GM12864 (cell line): Measurements from ENCODE around the gene RAPGEF4.

Source experiments
- DNase-seq: peaks from one replicate; pipeline ENCODE4 v3.0.0-alpha.2; 2011; ENCODE audit warnings: low read depth
- H3K4me3 ChIP-seq: 2 replicates; pipeline ENCODE4 v1.5.1; 2011; ENCODE audit warnings: mild to moderate bottlenecking, low read depth, low read length, control low read depth
- CTCF ChIP-seq: IDR thresholded peaks from 2 replicates; pipeline ENCODE4 v1.5.1; 2011; ENCODE audit warnings: low read depth, mild to moderate bottlenecking, moderate library complexity, low read length, control low read depth, inconsistent platforms; ENCODE audit errors: missing control alignments

The RAPGEF4 gene

GRCh38 chr2:172819943-172820342 is 84.3 kb downstream of the RAPGEF4 start:
- TF ChIP-seq CTCF, result no peak
- DNase-seq, result no peak

DNA sequence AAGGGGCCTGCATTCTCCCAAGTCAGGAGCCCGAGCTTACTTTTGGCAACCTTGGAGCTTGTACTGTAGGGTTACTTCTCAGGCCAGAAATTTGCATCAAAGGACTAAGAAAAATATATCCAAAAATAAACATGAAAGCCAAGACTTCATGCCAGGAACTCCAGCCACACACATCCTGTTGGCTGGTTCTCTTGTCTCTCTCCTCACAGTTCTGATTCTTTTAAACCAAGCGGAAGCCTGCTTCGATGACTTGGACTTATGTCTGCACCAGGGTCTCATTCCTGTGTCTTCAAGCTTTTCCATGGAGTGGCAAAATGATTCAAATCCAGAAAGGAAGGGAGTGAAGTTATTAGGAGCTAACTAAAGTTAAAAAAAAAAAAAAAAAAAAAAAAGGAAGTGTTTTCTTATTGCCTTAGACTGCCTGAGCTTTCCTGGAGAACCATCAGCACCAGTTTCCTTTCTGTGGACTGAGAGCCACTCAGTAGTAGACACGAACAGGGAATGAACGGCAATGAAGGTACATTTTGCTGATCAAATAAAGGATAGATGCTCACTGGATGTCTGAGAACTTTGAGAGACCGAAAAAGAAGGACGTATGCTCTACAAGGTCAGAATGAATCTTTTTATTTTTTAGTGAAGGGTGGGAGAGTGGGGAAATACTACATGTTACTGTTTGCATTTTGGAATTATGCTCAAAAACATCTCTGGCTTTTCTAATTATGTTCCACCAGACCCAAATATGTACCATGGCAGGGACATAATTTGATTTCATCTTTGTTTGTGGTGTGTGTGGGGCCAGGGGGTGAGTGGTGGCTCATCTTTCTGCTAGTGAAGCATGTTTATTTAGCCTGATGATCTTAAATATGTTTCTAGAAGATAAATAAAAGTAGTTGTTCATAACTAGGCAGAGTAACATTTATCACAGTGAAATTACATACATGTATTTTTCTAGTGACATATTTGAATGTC is 86.0 kb downstream of the RAPGEF4 start:
- DNase-seq, result no peak
- H3K4me3 ChIP-seq, result no peak overlapping the region
- no peak for TF ChIP-seq CTCF

More at GRCh38 chr2:172819943-172820342, 84.3 kb downstream of the RAPGEF4 start:
- no peak overlapping the region for H3K4me3 ChIP-seq

GRCh38 chr2:172822585-172822984 is 86.9 kb downstream of the RAPGEF4 start:
- no peak for DNase-seq
- TF ChIP-seq CTCF, result no peak
- no peak overlapping the region for H3K4me3 ChIP-seq

DNA sequence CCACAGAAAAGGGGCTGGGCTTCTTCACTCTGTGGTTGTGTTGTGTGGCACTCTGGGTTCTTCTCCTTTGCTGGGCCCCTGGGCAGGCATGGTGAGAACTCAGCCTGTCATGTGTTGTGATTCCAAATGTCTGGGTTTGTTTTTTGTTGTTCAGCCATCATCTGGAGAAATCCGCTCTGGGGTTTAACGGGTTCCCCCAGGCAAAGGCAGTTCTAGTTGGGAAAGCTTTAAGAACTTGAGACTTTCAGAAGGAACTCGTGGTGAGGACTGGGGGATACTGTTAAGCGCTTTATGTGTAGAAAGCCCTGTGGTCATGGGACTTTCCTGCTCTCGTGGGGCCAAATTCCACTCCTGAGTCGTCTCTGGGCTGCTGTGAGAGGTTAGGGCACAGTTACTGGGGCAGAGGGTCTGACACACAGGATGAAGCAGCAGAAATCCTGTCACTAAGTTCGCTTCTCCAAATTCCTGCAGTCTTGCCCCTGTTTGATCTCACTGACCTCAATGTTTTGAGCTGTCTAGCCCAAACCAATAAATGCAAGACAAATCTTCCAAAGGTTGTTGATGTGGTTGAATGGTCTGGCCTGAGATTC is 87.7 kb downstream of the RAPGEF4 start:
- no peak overlapping the region for H3K4me3 ChIP-seq
- DNase-seq, result no peak
- no peak for TF ChIP-seq CTCF

DNA sequence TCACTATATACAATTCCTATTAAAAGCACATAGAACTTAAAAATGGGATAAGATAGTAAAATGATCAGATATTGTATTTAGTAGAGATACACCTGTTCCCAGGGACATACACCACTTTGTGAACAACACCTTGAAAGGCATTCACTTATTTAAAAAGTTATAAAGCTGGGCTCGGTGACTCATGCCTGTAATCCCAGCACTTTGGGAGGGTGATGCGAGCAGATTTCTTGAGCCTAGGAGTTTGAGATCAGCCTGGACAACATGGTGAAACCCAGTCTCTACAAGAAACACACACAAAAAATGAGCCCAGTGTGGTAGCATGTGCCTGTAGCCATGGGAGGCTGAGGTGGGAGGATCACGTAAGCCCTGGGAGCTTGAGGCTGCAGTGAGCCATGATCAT is 90.9 kb downstream of the RAPGEF4 start:
- H3K4me3 ChIP-seq, result no peak overlapping the region
- no peak for DNase-seq
- no peak for TF ChIP-seq CTCF

DNA sequence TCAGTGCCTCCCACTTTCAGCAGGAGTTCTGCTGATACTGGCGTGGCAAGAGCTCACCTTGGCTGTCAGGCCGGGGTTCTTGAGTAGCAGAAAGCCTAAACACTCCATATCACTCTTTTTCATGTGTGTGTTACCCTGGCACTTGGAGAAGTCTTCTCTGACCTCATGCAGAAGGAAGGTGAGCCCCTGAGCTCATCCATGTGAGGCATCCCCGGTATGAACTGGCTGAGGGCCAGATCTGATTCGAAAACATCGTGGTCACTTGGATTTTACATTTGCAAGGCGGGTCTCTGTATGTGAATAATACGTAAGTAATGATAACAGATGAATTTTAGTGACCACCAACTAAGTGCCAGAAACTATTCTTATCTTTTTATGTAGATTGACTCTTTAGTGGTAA is 93.6 kb downstream of the RAPGEF4 start:
- no peak overlapping the region for H3K4me3 ChIP-seq
- no peak for DNase-seq
- no peak for TF ChIP-seq CTCF
